Heart right ventricle (tissue), 16 donors: ENCODE data around the gene SLC34A2. TPM values are rescaled to one million over a fixed set of nuclear protein-coding genes. Genes with fewer than 3 reads are reported as not detected.

ENCODE experiments used
- ATAC-seq, 8 donors: fragments of 200-7000 bp; cut with Tn5 transposase; one replicate each; pipeline ENCODE4 v1.9.1; 2020; ENCODE audit warnings: mild to moderate bottlenecking in 8 of 8, moderate library complexity in 8 of 8, moderate number of reproducible peaks in 1 of 8
- DNase-seq, 2 donors: peaks; one replicate each; pipeline ENCODE4 v3.0.0-alpha.2; 2020
- H3K27ac ChIP-seq, 10 donors: fragments of 200-600 bp; sonication (generic) in 2 of 10; one replicate each; pipeline versions ENCODE4 v1.5.0 to v1.8.0; 2020 to 2022; ENCODE audit warnings: mild to moderate bottlenecking in 3 of 10
- H3K27me3 ChIP-seq, 7 donors: fragments of 200-600 bp; one replicate each; pipeline ENCODE4 v1.8.0; 2021 to 2022; ENCODE audit warnings: mild to moderate bottlenecking in 2 of 7
- H3K36me3 ChIP-seq, 9 donors: fragments of 200-600 bp; sonication (generic) in 1 of 9; one replicate each; pipeline versions ENCODE4 v1.5.0 to v1.8.0; 2020 to 2022; ENCODE audit warnings: mild to moderate bottlenecking in 2 of 9
- H3K4me1 ChIP-seq, 9 donors: fragments of 200-600 bp; sonication (generic) in 1 of 9; one replicate each; pipeline versions ENCODE4 v1.5.0 to v1.8.0; 2020 to 2022; ENCODE audit warnings: mild to moderate bottlenecking in 4 of 9
- H3K4me3 ChIP-seq, 10 donors: fragments of 200-600 bp; sonication (generic) in 2 of 10; one replicate each; pipeline versions ENCODE4 v1.5.0 to v1.8.0; 2020 to 2022; ENCODE audit warnings: mild to moderate bottlenecking in 7 of 10, moderate library complexity in 2 of 10
- H3K9me3 ChIP-seq, 11 donors: fragments of 200-600 bp in 10 of 11; sonication (generic) in 2 of 11; one replicate each; pipeline versions ENCODE4 v1.5.0 to v1.8.0; 2013 to 2022; ENCODE audit warnings: mild to moderate bottlenecking in 2 of 11, control low read depth in 1 of 11, moderate library complexity in 1 of 11
- WGBS, 2 donors: extraction: QIAGEN DNeasy Blood & Tissue Kit; methylation state at CpG; one replicate each; pipeline ENCODE4 v1.1.7; 2013; ENCODE audit warnings: inconsistent platforms in 1 of 2; 5-methylcytosine and 5-hydroxymethylcytosine counted together
- intact Hi-C, 10 donors: fragments of 100-400 bp; cut with DNase I; formaldehyde crosslinking; loops; one replicate each; pipeline versions ENCODE4 v1.11.1 to v1.14.2; 2022
- polyA plus RNA-seq, 2 donors: library from polyadenylated mRNA; stranded (reverse); fragments of 200-250 nt; gene quantifications; one replicate each; pipeline ENCODE4 v1.2.3, GENCODE V29; 2013
- total RNA-seq, 10 donors: library from RNA; stranded (reverse); fragmentation: NEBNext Ultra II Directional in 3 of 10; extraction: Animal tissue kit (Norgen Biotek cat#: 25700) in 3 of 10; gene quantifications; one replicate each; pipeline versions ENCODE4 v1.2.1 to v1.2.4, GENCODE V29; 2021 to 2023
- TF ChIP-seq, protein P1 (sequence below), 9 donors: fragments of 200-600 bp; sonication (generic) in 2 of 9; IDR thresholded peaks; one replicate each; pipeline versions ENCODE4 v1.5.0 to v1.8.0; 2021 to 2022; ENCODE audit warnings: antibody characterized with exemption in 9 of 9, mild to moderate bottlenecking in 5 of 9, moderate library complexity in 1 of 9
- donor health status: Arrhythmogenic right ventricular cardiomyopathy.
- donor health status: ischemic (EF 13 %, LVEDD 7.1; RV severe dilation, severe dysfunction).
- donor health status: healthy with polysubstance abuse.
- donor health status: DM: no; HTN: yes; CAD: no.
- donor health status: DM: no; HTN: no; CAD: no.
- donor health status: ischemic (EF 25% LVEDD 6.9; RV normal size, moderate dysfunction).
- donor health status: ischemic (EF 25% LVEDD 5.7; RV mildly dilated, moderate dysfunction).
- donor health status: healthy.
- donor health status: DM: yes; HTN: yes; CAD: no.
- donor health status: Ischemic cardiomyopathy.
- donor health status: ischemic (EF 35%, LVEDD 5.7; RV mildly dilated, moderate dysfunction).
- donor health status: nonischemic (EF 11% LVEDD 7.7; RV severe dilation, severe dysfunction).
- donor health status: DM: yes; HTN: yes; CAD: no.
- donor health status: PGD.
- donor health status: ischemic (EF 29% LVEDD 5.4; RV normal size, mild dysfunction).
- donor health status: nonischemic (EF 23%, LVEDD 6.1; RV moderate dilation, normal function).

Gene SLC34A2
- total and polyA plus RNA-seq, 12 donors = 0.12 to 0.40 (median 0.17) TPM; not detected in 9

DNA sequence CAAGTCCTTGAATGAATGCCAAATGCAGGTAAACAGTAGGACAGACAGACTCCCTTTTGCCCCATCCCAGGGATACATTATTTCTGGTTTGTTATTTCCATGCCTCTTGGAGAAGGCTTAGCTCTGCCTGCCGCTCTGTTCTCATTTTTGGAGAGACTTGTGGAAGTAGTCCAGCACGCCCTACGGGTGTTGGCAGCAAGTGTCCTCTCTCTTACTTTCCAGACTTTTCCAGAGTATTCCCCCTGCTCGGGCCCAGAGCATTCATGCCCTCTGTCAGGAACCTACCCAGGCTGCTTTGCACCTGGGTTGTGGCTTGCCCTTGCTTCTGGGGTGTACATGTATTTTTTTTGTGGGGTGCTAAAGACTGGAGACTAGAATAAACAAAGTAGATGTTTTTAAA lies 15.3 kb downstream of the SLC34A2 start:
- 55 to 59% methylated on average over 4 of the region's 4 CpGs for WGBS, 2 donors
- DNase-seq = no peak
- H3K27ac ChIP-seq = no peak overlapping the region
- H3K36me3 ChIP-seq = no peaks in the 10 kb centered on the region
- intact Hi-C loops = no loop called here
- H3K9me3 ChIP-seq = no peaks in the 10 kb centered on the region
- TF ChIP-seq, protein P1, sequence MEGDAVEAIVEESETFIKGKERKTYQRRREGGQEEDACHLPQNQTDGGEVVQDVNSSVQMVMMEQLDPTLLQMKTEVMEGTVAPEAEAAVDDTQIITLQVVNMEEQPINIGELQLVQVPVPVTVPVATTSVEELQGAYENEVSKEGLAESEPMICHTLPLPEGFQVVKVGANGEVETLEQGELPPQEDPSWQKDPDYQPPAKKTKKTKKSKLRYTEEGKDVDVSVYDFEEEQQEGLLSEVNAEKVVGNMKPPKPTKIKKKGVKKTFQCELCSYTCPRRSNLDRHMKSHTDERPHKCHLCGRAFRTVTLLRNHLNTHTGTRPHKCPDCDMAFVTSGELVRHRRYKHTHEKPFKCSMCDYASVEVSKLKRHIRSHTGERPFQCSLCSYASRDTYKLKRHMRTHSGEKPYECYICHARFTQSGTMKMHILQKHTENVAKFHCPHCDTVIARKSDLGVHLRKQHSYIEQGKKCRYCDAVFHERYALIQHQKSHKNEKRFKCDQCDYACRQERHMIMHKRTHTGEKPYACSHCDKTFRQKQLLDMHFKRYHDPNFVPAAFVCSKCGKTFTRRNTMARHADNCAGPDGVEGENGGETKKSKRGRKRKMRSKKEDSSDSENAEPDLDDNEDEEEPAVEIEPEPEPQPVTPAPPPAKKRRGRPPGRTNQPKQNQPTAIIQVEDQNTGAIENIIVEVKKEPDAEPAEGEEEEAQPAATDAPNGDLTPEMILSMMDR (IDR thresholded peaks at IDR 0.05) = no peak
- H3K4me3 ChIP-seq = no peak overlapping the region
- no peaks in the 10 kb centered on the region for H3K4me1 ChIP-seq
- ATAC-seq = no peak
- H3K27me3 ChIP-seq = peaks cover 0 to 8% (median 0%) of the 10 kb centered on the region in 7 donors

DNA sequence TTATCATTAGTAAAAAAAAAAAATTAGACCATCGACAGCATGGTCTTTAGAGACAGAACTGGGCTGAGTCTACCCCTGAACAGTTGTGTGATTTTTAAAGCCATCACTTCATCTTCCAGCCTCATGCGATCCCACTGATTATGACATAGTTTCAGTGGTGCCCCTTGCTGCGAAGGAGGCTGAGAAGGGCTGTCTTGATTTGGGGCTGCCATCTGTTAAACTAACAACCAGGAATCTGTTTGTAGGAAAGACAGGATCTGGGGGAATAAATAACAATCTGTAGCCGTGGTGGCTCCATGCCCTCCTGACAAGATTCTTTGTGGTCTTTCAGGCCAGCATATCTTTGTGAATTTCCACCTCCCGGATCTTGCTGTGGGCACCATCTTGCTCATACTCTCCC lies 17.1 kb downstream of the SLC34A2 start:
- intact Hi-C loops = no loop called here
- DNase-seq (no peak), ATAC-seq (no peak)
- 93 to 94% methylated on average over 5 of the region's 5 CpGs for WGBS, 2 donors
- H3K36me3 ChIP-seq = no peaks in the 10 kb centered on the region
- no peaks in the 10 kb centered on the region for H3K4me1 ChIP-seq
- H3K4me3 ChIP-seq = no peak overlapping the region
- no peaks in the 10 kb centered on the region for H3K9me3 ChIP-seq
- TF ChIP-seq, protein P1 (IDR thresholded peaks at IDR 0.05) = no peak
- peaks cover 0 to 1% (median 0%) of the 10 kb centered on the region in 7 donors for H3K27me3 ChIP-seq
- no peak overlapping the region for H3K27ac ChIP-seq

DNA sequence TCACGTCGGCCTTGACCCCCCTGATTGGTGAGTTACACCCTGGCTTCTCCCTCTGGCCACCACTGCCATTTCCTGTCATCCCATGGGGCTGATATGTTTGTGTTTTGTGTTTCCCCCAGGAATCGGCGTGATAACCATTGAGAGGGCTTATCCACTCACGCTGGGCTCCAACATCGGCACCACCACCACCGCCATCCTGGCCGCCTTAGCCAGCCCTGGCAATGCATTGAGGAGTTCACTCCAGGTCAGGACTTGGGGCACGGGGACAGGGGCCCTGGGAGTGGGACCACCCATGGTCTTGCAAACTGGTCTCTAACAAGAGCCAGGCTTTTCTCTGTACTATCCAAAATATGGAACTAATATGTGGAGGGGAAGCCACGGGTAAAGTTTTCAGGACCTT lies 18.7 kb downstream of the SLC34A2 start:
- H3K4me3 ChIP-seq = no peak overlapping the region
- ATAC-seq (no peak), DNase-seq (no peak)
- H3K36me3 ChIP-seq = no peaks in the 10 kb centered on the region
- intact Hi-C loops = no loop called here
- H3K9me3 ChIP-seq = no peaks in the 10 kb centered on the region
- TF ChIP-seq, protein P1 (IDR thresholded peaks at IDR 0.05) = no peak
- H3K27me3 ChIP-seq = no peaks in the 10 kb centered on the region
- H3K27ac ChIP-seq = no peak overlapping the region
- 85 to 89% methylated on average over 10 of the region's 10 CpGs for WGBS, 2 donors
- H3K4me1 ChIP-seq = no peaks in the 10 kb centered on the region

DNA sequence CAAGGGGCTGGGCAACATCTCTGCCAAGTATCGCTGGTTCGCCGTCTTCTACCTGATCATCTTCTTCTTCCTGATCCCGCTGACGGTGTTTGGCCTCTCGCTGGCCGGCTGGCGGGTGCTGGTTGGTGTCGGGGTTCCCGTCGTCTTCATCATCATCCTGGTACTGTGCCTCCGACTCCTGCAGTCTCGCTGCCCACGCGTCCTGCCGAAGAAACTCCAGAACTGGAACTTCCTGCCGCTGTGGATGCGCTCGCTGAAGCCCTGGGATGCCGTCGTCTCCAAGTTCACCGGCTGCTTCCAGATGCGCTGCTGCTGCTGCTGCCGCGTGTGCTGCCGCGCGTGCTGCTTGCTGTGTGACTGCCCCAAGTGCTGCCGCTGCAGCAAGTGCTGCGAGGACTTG lies 20.6 kb downstream of the SLC34A2 start:
- H3K4me1 ChIP-seq = no peaks in the 10 kb centered on the region
- no peak overlapping the region for H3K27ac ChIP-seq
- no peaks in the 10 kb centered on the region for H3K9me3 ChIP-seq
- no peak overlapping the region for H3K4me3 ChIP-seq
- ATAC-seq (no peak), DNase-seq (no peak)
- 94 to 97% methylated on average over 30 of the region's 30 CpGs for WGBS, 2 donors
- H3K27me3 ChIP-seq = no peaks in the 10 kb centered on the region
- intact Hi-C loops = no loop called here
- no peaks in the 10 kb centered on the region for H3K36me3 ChIP-seq
- TF ChIP-seq, protein P1 (IDR thresholded peaks at IDR 0.05) = no peak
